ENCODE measurements around the gene LATS2. TPM values are rescaled to one million over a fixed set of nuclear protein-coding genes. Genes with fewer than 3 reads are reported as not detected.

LATS2 gene
- total and polyA plus RNA-seq, 10 donors: 2.5 to 34.6 (median 22.6) TPM

DNA sequence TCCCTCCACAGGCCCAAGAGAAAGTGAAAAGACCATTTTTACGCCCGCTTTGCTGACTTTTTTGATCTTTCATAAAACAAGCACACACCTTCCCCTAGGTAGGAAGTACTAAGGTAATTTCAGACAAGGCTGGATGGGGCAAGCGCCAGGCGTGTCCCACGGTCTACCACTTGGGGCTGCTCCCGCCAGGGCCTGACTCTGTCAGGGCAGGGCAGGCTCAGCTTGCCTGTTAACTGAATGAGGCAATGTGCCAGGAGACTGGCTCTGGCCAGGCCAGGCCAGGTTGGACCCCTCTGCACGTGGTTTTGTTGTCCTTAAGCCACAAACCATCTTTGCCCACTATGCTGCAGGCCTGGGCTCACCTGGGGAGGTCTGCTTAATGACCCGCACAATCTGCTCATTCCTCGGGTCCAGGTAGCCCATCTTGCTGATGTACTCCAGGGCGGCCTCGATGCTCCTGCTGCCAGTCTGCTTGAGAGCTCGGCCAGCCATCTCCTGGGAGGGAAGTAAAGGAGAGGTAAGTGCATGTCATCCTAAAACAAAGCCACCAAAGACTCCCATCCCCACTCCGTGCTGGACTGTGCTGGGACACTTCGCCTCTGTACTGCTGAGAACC, 70.4 kb downstream of the LATS2 start:
- peaks cover 0 to 74% (median 32%) of the 10 kb centered on the region in 6 donors for H3K36me3 ChIP-seq
- no peak overlapping the region for H3K4me3 ChIP-seq
- H3K27ac ChIP-seq: peak overlapping the region in 1 of 8 donors; percentile 56
- peaks cover 0 to 30% (median 6%) of the 10 kb centered on the region in 6 donors for H3K4me1 ChIP-seq
- no peaks in the 10 kb centered on the region for H3K27me3 ChIP-seq (replicated peaks in 1 of 7)
- no peak for DNase-seq
- TF ChIP-seq POLR2AphosphoS5 (IDR thresholded peaks at IDR 0.05) (peak in 1 of 3 donors; percentile 9), POLR2A (IDR thresholded peaks at IDR 0.05) (no peak)
- TF ChIP-seq, protein P1, sequence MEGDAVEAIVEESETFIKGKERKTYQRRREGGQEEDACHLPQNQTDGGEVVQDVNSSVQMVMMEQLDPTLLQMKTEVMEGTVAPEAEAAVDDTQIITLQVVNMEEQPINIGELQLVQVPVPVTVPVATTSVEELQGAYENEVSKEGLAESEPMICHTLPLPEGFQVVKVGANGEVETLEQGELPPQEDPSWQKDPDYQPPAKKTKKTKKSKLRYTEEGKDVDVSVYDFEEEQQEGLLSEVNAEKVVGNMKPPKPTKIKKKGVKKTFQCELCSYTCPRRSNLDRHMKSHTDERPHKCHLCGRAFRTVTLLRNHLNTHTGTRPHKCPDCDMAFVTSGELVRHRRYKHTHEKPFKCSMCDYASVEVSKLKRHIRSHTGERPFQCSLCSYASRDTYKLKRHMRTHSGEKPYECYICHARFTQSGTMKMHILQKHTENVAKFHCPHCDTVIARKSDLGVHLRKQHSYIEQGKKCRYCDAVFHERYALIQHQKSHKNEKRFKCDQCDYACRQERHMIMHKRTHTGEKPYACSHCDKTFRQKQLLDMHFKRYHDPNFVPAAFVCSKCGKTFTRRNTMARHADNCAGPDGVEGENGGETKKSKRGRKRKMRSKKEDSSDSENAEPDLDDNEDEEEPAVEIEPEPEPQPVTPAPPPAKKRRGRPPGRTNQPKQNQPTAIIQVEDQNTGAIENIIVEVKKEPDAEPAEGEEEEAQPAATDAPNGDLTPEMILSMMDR (IDR thresholded peaks at IDR 0.05 in 8 of 11, conservative IDR thresholded peaks at IDR 0.05 in 3 of 11): no peak
- intact Hi-C loops (cut with DNase I; ENCODE audit: low total_unique reads): no loop called here
- 92 to 96% (median 95%) methylated on average over 12 to 14 of the region's 14 CpGs for WGBS, 5 donors
- peaks cover 0 to 10% (median 0%) of the 10 kb centered on the region in 8 donors for H3K9me3 ChIP-seq

DNA sequence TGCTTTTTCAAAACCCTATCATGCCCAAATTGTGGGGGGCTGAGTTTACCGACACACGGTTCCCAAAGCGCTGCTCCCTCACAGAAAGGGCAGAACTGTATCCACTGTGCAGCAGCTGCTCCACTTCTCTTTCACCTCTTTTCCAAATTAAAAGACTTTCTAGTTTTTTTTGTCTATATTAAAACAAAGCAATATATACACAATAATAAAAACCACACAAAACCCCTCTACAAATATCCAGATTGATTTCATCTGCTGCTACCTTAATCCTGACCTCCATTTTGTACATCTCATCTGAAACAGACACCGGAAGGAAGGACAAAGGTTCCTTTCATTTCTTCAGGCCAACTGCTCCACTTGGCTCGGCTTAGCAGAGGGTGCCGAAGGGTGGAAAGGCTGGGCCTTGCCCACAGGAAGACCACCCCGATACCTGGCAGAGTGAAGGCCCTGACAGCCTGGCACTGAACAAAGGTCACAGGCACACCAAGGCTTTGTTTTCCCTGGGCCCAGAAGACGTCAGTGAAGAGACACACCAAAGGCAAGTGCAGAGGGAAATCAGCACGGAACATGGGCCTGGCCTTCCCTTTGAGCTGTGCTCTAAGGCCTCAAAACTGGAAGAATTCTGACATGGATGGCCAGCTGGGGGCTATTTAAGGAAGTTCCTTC, 71.6 kb downstream of the LATS2 start:
- Histone ChIP-seq H3K4me3 (no peak overlapping the region), H3K36me3 (peaks cover 0 to 86% (median 32%) of the 10 kb centered on the region in 6 donors), H3K9me3 (peaks cover 0 to 10% (median 0%) of the 10 kb centered on the region in 8 donors), H3K4me1 (peaks cover 0 to 27% (median 4%) of the 10 kb centered on the region in 6 donors), H3K27me3 (replicated peaks in 1 of 7) (no peaks in the 10 kb centered on the region), H3K27ac (peak overlapping the region in 3 of 8 donors; percentile 10 to 56 (median 42))
- TF ChIP-seq POLR2AphosphoS5 (IDR thresholded peaks at IDR 0.05) (no peak), POLR2A (IDR thresholded peaks at IDR 0.05) (no peak)
- TF ChIP-seq, protein P1 (IDR thresholded peaks at IDR 0.05 in 8 of 11, conservative IDR thresholded peaks at IDR 0.05 in 3 of 11): no peak
- WGBS, 5 donors: 75 to 88% (median 79%) methylated on average over 9 of the region's 9 CpGs
- no peak for DNase-seq
- intact Hi-C loops (cut with DNase I; ENCODE audit: low total_unique reads): no loop called here

GRCh38 chr13:20988909-20989655, 72.3 kb downstream of the LATS2 start:
- no peak for TF ChIP-seq POLR2A (IDR thresholded peaks at IDR 0.05)
- TF ChIP-seq POLR2AphosphoS5 (IDR thresholded peaks at IDR 0.05): peak in 1 of 3 donors; percentile 20
- intact Hi-C loops (cut with DNase I; ENCODE audit: low total_unique reads): no loop called here
- H3K9me3 ChIP-seq: peaks cover 0 to 10% (median 0%) of the 10 kb centered on the region in 8 donors
- no peak overlapping the region for H3K4me3 ChIP-seq
- peaks cover 0 to 82% (median 32%) of the 10 kb centered on the region in 6 donors for H3K36me3 ChIP-seq
- WGBS, 5 donors: 93 to 95% (median 93%) methylated on average over 35 to 44 of the region's 44 CpGs
- H3K27ac ChIP-seq: peak overlapping the region in 1 of 8 donors; percentile 56
- H3K27me3 ChIP-seq (replicated peaks in 1 of 7): no peaks in the 10 kb centered on the region
- no peak for DNase-seq
- peaks cover 0 to 20% (median 2%) of the 10 kb centered on the region in 6 donors for H3K4me1 ChIP-seq

DNA sequence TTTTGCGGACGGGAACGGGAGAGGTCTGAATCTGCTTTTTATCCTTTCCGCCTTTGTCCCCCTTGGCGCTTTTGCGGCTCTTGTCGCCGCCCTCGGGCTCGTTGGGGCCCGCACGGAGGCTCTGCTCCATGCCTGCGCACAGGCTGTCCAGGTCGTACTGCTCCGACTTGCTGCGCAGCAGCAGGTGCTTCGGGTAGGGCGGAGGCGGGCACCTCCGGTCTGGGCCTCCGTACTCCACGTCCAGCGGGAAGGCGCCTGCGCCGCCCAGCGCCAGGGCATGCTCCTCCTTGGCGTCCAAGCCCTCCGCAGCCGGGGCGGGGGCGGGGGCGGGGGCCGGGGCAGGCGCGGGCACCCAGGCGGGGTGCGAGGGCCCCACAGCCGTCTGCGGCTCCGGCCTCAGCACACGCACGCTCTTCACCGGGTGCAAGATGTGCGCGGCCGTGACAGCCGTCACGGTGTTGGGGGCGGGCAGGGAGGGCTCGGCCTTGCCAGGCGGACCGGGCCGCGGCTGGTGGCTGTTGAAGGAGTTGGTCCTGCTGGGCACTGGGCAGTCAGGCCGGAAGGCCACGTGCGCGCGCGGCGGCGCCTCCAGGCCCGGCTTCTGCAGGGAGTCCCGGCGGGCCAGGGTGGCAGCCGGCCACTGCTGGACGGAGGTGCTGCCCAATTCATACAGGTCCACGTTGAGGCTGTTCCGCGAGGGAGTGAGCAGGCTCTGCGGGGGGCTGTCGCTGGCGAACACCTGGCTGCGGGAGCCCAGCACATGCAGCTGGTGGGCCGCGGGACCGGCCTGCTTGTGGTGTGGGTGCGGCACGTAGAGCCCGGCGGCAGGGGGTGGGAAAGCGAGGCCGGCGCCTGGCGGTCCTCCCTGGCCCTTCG, 73.1 kb downstream of the LATS2 start:
- Histone ChIP-seq H3K27me3 (replicated peaks in 1 of 7) (no peaks in the 10 kb centered on the region), H3K9me3 (peaks cover 0 to 10% (median 0%) of the 10 kb centered on the region in 8 donors), H3K4me1 (peaks cover 0 to 11% (median 1%) of the 10 kb centered on the region in 6 donors), H3K36me3 (peaks cover 0 to 89% (median 33%) of the 10 kb centered on the region in 6 donors), H3K27ac (no peak overlapping the region), H3K4me3 (no peak overlapping the region)
- TF ChIP-seq POLR2AphosphoS5 (IDR thresholded peaks at IDR 0.05) (peak in 1 of 3 donors; percentile 14), POLR2A (IDR thresholded peaks at IDR 0.05) (no peak)
- TF ChIP-seq, protein P1 (IDR thresholded peaks at IDR 0.05 in 8 of 11, conservative IDR thresholded peaks at IDR 0.05 in 3 of 11): no peak
- intact Hi-C loops (cut with DNase I; ENCODE audit: low total_unique reads): no loop called here
- WGBS, 5 donors: 96% methylated on average over 31 to 87 of the region's 87 CpGs
- DNase-seq: peak; percentile 72
